HG02885 (cell line): ENCODE results near the gene HNRNPLL.
"Not testable (repeated sequence)": the region's sequence is repeated elsewhere in the genome, so short reads cannot be mapped to it uniquely, and the experiment has no call there.

Experiments used
- ATAC-seq: cut with Tn5 transposase; IDR thresholded peaks from one replicate; pipeline ENCODE4 v1.9.1; 2021; ENCODE audit warnings: mild to moderate bottlenecking; ENCODE audit not compliant: unreplicated experiment, poor library complexity

The HNRNPLL gene

DNA sequence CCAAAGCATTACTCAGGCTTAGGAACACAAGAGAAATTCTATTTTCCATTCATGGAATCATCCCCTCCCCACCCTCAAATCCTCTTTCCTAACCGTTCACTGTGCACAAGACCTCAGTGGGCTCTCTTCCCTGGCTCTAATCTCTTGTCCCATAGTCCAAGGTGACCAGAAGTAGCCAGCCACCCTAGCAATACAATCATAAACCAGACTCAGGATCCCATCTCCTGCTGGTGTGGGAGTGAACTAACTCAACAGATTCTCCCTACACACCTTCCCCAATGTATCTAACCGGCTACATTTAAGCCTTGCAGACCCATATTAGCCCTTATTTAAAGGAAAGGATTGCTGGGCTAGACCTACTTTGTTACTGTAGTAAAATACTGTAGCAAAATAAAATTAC lies 45.5 kb downstream of the HNRNPLL start:
- ATAC-seq: no peak

DNA sequence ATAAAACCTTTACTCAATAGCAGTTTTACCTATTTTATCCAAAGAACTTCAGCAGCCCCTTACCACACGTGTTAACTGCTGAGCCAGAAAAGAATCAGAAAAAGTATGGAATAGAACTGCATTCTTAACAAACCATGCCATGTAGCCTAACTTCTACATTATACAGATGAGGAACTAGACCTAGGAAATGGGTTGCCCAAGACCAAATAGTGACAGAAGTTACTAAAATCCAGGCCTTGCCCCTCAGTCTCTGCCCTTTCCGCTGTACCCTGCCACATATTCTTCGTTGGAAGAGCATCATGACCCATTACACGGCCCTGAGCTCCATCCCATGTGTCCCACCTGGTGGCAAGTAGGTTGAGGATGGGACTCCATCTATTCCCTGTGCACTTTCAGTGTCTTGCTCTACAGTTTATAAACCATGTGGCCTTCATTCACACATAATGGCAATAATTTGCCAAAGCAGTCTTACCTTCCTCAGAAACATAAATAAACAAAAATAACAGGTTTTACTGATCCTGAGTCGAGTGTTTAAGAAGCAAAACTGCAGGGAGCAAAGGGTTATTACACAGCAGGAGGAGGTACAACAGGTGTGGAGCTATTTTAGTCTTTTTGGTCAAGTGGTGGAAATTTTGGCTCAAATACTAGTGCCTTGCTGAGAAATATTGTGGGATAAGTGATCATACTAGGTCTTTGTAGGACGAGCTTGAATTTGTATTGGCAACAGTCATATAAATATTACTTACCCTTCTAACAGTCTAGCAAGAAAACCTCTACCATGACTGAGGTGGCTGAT lies 46.5 kb downstream of the HNRNPLL start:
- no peak for ATAC-seq

DNA sequence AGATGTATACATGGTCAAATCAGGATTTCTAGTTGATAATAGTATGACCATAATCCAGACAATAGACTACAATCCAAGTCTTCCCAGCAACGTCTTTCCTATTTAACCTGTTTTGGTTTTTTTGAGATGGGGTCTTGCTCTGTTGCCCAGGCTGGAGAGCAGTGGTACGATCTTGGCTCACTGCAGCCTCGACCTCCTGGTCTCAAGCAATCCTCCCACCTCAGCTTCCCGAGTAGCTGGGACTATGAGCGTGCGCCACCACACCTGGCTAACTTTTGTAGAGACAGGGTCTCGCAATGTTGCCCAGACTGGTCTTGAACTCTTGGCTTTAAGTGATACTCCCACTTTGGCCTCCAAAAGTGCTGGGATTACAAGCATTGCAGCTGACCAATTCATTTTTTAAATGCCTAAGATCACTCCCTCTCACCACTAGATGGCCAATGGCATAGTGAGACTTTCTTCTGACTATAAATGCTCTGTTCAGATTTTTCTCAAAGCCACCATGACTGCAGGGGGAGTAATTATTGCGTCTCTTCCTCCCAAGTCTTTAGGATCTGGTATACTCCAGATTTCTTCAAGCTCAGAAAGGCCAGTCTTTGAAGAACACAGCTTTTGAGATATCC lies 47.6 kb downstream of the HNRNPLL start:
- no peak for ATAC-seq

- no peak for ATAC-seq
These were observed 49.2 kb downstream of the HNRNPLL start for GRCh38 chr2:38553554-38553953.

GRCh38 chr2:38552259-38552658 lies 50.5 kb downstream of the HNRNPLL start:
- no peak for ATAC-seq

DNA sequence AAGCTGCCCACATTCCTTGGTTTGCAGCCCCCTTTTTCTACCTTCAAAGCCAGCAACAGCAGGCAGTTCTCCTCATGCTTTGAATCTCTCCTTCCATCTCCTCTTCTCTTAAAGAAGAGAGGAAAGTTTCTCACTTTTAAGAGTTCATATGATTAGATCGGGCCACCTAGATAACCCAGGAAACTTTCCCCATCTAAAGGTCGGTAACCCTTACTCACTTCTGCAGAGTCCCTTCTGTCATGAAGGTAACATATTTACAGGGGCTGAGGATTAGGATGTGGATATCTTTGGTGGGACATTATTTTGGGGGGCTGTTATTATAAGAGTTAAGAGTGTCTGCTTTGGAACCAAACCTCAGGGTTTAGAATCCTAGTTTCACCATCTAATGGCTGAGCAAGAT lies 51.0 kb downstream of the HNRNPLL start:
- ATAC-seq: no peak

- ATAC-seq: no peak
These were observed 51.6 kb downstream of the HNRNPLL start for GRCh38 chr2:38551171-38551570.

- no peak for ATAC-seq
These were observed 52.9 kb downstream of the HNRNPLL start for GRCh38 chr2:38549851-38550250.

- ATAC-seq: no peak
These were observed 53.5 kb downstream of the HNRNPLL start for GRCh38 chr2:38549071-38549704.

DNA sequence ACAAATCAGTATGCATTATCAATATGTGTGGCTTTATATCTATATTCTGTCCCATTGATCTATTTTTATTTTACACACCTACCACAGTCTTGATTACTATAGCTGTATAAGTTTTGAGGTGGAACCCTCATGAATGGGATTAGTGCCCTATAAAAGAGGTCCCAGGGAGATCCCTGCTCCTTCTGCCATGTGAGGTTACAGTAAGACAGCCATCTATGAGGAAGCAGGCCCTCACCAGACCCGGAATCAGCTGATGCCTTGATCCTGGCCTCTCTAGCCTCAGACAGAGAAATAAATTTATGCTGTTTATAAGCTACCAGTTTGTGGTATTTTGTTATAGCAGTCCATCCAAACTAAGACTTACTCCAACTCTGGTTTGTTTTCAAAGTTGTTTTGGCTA lies 54.9 kb downstream of the HNRNPLL start:
- ATAC-seq: no peak

GRCh38 chr2:38546585-38546984 lies 56.1 kb downstream of the HNRNPLL start:
- no peak for ATAC-seq

- ATAC-seq: no peak
These were observed 56.7 kb downstream of the HNRNPLL start for GRCh38 chr2:38546064-38546463.

DNA sequence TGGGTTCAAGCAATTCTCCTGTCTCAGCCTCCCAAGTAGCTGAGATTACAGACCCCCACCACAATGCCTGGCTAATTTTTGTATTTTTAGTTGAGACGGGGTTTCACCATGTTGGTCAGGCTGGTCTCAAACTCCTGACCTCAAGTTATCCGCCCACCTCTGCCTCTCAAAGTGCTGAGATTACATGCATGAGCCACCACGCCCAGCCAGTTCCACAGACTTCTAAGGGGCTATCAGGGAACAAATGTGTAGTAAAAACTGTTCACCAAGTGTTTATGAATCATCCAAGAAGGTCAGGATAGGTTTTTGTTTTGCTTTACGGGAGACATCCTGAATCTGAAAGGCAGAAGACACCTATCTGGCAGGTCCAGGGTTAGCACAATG lies 60.5 kb downstream of the HNRNPLL start:
- not testable (repeated sequence) for ATAC-seq

GRCh38 chr2:38540580-38541286 lies 62.0 kb downstream of the HNRNPLL start:
- ATAC-seq: no peak

DNA sequence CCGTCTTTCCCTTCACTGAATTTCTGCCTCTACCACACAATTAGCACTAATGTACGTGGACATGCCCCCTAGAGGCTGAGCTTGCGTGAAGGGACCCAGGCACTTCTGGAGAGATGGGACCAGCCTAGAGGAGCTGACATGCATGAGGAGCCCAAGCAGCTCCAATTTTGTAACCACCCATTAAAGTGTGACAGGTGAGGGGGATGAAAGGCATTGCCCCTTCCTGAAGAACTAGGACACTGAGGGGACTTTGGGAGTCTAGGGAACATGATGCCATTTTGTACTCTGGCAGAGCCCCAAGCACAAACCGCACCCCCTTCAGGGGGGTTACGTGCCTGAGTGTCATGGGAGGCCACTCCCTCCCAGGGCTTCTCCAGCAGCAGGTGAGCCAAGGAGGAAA lies 63.6 kb downstream of the HNRNPLL start:
- no peak for ATAC-seq

- no peak for ATAC-seq
These were observed 64.7 kb downstream of the HNRNPLL start for GRCh38 chr2:38537937-38538525.

DNA sequence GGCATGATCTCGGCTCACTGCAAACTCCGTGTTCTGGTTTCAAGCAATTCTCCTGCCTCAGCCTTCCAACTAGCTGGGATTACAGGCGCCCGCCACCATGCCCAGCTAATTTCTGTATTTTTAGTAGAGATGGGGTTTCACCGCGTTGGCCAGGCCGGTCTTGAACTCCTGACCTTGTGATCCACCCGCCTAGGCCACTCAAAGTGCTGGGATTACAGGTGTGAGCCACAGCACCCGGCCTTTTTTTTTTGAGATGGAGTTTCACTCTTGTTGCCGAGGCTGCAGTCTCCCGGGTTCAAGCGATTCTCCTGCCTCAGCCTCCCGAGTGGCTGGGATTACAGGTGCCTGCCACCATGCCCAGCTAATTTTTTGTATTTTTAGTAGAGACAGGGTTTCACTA lies 65.4 kb downstream of the HNRNPLL start:
- not testable (repeated sequence) for ATAC-seq

- ATAC-seq: peak; percentile 62
These were observed 66.8 kb downstream of the HNRNPLL start for GRCh38 chr2:38535744-38536506.

DNA sequence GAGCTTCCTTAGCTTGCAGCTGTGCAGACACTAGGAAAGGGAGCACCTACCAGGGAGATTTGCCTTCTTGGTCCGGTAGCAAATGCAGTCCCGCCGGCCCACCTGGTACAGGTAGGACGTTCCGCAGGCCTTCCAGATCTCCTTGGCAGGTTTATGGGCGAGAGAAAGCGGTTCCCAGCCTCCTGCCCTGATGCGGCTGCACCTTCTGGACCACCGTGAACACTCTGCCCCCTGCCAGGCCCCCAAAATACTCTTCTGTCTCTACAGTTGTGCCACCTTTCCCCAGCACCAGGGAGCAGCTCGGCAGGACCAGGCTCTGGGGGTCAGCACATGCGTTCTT lies 67.4 kb downstream of the HNRNPLL start:
- no peak for ATAC-seq
